Tibial nerve (tissue), 4 donors: ENCODE data around the gene ZDHHC8.

ENCODE experiments used
- EP300 ChIP-seq, 2 donors: sonication (generic); formaldehyde crosslinking; IDR thresholded peaks; one replicate each; pipeline ENCODE4 v1.6.1; 2017; ENCODE audit warnings: antibody characterized with exemption in 2 of 2, mild to moderate bottlenecking in 1 of 2
- POLR2A ChIP-seq, 2 donors: fragments of 450-650 bp; IDR thresholded peaks; one replicate each; pipeline ENCODE4 v1.6.1; 2017; ENCODE audit warnings: antibody characterized with exemption in 2 of 2, mild to moderate bottlenecking in 2 of 2, moderate library complexity in 2 of 2
- TF ChIP-seq, protein P1 (sequence below), 5 experiments: fragments of 200-600 bp in 3 of 5; fragments of 450-650 bp in 2 of 5; sonication (generic) in 3 of 5; IDR thresholded peaks; one replicate each; pipeline ENCODE4 v1.5.1; 2016 to 2019; ENCODE audit warnings: antibody characterized with exemption in 5 of 5, mild to moderate bottlenecking in 3 of 5, moderate library complexity in 2 of 5

GRCh38 chr22:20152464-20152890, 20.9 kb downstream of the ZDHHC8 start:
- TF ChIP-seq, protein P1, sequence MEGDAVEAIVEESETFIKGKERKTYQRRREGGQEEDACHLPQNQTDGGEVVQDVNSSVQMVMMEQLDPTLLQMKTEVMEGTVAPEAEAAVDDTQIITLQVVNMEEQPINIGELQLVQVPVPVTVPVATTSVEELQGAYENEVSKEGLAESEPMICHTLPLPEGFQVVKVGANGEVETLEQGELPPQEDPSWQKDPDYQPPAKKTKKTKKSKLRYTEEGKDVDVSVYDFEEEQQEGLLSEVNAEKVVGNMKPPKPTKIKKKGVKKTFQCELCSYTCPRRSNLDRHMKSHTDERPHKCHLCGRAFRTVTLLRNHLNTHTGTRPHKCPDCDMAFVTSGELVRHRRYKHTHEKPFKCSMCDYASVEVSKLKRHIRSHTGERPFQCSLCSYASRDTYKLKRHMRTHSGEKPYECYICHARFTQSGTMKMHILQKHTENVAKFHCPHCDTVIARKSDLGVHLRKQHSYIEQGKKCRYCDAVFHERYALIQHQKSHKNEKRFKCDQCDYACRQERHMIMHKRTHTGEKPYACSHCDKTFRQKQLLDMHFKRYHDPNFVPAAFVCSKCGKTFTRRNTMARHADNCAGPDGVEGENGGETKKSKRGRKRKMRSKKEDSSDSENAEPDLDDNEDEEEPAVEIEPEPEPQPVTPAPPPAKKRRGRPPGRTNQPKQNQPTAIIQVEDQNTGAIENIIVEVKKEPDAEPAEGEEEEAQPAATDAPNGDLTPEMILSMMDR (IDR thresholded peaks at IDR 0.05): no peak
- TF ChIP-seq EP300 (IDR thresholded peaks at IDR 0.05): no peak
- TF ChIP-seq POLR2A (IDR thresholded peaks at IDR 0.05): no peak
